ENCODE results near the gene PTPN4. TPM values are rescaled to one million over a fixed set of nuclear protein-coding genes. Genes with fewer than 3 reads are reported as not detected.

Gene PTPN4
- total RNA-seq, 2 donors from 2014 or later, result 12.2 to 21.1 TPM

DNA sequence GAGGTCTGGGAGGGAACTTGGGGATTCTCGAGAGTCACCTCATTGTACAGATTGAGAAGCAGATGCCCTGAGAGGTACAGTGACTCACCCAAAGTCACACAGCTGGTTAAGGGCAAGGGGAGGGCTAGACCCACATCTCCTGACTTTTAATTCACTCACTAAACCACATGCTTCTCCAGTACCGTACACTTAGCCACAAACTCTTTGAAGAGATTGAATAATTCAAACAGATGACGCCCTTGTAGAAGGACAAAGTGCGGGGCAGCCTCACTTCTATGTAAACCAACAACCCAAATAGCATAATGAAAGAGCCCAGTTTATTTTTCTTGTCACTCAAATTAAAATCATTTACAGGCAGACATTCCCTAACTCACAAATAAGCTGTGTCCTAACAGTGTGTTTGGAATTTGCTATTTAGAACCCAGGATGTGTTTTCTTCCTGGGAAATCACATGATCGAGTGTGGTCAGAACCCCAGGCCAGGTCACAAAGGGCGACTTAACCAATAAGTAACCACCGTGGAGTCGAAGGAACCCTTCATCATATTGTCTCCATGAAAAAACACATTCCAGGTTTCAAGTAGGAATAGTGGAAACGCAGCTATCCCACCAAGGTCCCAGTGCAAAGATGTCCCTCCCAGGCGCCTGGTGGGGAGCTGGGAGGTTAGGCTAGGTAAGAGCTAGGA lies 35.8 kb upstream of the PTPN4 start:
- ATAC-seq (no peak), DNase-seq (no peak)
- Histone ChIP-seq H3K9me3 (no peaks in the 10 kb centered on the region), H3K36me3 (replicated peaks in 1 of 2; ENCODE audit: insufficient read depth in 1 of 2, low read depth in 2 of 2) (no peaks in the 10 kb centered on the region), H3K4me1 (no peaks in the 10 kb centered on the region), H3K27me3 (no peaks in the 10 kb centered on the region), H3K4me3 (no peak overlapping the region), H3K27ac (no peak overlapping the region)
- intact Hi-C loops (cut with DNase I), result loop anchor here (10.0 kb wide), 1 partner anchor 211 kb away; no protein-coding TSS in a partner anchor
- TF ChIP-seq POLR2A (IDR thresholded peaks at IDR 0.05), result no peak
- TF ChIP-seq, protein P1, sequence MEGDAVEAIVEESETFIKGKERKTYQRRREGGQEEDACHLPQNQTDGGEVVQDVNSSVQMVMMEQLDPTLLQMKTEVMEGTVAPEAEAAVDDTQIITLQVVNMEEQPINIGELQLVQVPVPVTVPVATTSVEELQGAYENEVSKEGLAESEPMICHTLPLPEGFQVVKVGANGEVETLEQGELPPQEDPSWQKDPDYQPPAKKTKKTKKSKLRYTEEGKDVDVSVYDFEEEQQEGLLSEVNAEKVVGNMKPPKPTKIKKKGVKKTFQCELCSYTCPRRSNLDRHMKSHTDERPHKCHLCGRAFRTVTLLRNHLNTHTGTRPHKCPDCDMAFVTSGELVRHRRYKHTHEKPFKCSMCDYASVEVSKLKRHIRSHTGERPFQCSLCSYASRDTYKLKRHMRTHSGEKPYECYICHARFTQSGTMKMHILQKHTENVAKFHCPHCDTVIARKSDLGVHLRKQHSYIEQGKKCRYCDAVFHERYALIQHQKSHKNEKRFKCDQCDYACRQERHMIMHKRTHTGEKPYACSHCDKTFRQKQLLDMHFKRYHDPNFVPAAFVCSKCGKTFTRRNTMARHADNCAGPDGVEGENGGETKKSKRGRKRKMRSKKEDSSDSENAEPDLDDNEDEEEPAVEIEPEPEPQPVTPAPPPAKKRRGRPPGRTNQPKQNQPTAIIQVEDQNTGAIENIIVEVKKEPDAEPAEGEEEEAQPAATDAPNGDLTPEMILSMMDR (IDR thresholded peaks at IDR 0.05), result no peak
- 72 to 74% methylated on average over 10 of the region's 10 CpGs for WGBS, 2 donors

DNA sequence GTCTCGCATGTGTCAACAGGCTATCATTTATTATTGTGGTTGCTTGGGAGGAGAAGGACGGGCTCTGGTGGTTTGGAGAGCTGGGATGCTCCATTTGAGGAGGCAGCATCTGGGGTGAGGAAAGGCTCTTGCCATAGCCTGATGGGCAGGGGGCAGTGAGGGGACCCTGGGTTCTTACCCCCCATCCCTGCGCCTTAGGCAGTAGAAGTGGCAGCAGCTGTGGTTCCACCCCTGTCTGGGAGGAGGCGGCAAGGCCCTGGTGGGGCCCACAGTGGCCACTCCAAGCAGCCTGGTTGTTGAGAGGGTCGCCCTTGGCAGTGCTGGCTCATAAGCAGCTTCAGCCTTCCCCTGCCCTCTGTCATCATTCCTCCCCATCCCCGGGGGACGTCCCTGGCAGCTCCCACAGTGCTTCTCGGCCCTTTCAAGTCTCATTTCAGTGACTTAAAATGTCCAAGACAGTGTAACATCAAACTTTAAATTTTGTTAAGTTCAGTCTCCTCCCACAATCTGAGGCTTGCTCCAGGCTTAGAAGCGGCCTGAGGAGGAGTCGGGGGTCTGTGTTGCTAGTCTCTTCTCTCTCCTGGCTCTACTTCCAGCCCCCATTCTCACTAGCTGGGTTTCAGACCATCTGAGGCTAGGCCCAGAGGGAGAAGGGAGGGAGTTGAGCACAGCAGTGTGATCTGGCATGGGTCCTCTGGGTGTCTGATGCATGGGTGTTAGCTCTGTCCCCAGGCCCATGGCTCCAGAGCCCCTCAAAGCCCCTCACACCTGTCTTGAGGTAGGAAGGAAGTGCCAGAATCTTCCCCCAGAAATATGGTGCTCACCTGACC lies 34.9 kb upstream of the PTPN4 start:
- Histone ChIP-seq H3K27me3 (no peaks in the 10 kb centered on the region), H3K4me3 (no peak overlapping the region), H3K4me1 (no peaks in the 10 kb centered on the region), H3K36me3 (replicated peaks in 1 of 2; ENCODE audit: insufficient read depth in 1 of 2, low read depth in 2 of 2) (no peaks in the 10 kb centered on the region), H3K9me3 (no peaks in the 10 kb centered on the region), H3K27ac (no peak overlapping the region)
- 74 to 94% methylated on average over 7 to 10 of the region's 10 CpGs for WGBS, 2 donors
- TF ChIP-seq, protein P1 (IDR thresholded peaks at IDR 0.05), result no peak
- no peak for TF ChIP-seq POLR2A (IDR thresholded peaks at IDR 0.05)
- intact Hi-C loops (cut with DNase I), result loop anchor here (10.0 kb wide), 1 partner anchor 210 kb away; no protein-coding TSS in a partner anchor
- DNase-seq (no peak), ATAC-seq (no peak)

DNA sequence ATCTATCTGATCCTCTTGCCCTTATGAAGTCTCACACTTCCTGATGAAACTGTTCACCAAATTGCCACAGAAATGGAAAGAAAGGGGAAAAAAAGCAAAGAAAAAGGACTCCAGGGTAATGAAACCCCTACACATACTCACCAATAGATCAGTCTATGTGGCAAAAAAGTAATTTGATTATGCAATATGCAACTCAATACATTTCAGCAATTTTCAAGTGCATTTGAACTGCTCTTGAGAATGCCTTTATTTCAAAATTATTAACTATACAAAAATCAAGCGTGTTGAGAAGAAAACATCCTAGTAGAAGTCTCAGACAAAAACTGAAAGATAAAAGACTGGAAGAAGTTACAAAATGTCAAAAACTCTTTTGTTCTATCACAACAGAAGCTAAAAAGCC lies 32.2 kb upstream of the PTPN4 start:
- no peak overlapping the region for H3K27ac ChIP-seq
- H3K4me3 ChIP-seq, result no peak overlapping the region
- intact Hi-C loops (cut with DNase I), result loop anchor here (10.0 kb wide), 1 partner anchor 207 kb away; no protein-coding TSS in a partner anchor
- no peaks in the 10 kb centered on the region for H3K36me3 ChIP-seq (replicated peaks in 1 of 2; ENCODE audit: insufficient read depth in 1 of 2, low read depth in 2 of 2)
- ATAC-seq (no peak), DNase-seq (no peak)
- H3K4me1 ChIP-seq, result no peaks in the 10 kb centered on the region
- 83 to 88% methylated on average over 1 of the region's 1 CpG for WGBS, 2 donors
- TF ChIP-seq, protein P1 (IDR thresholded peaks at IDR 0.05), result no peak
- TF ChIP-seq POLR2A (IDR thresholded peaks at IDR 0.05), result no peak
- no peaks in the 10 kb centered on the region for H3K9me3 ChIP-seq
- no peaks in the 10 kb centered on the region for H3K27me3 ChIP-seq

DNA sequence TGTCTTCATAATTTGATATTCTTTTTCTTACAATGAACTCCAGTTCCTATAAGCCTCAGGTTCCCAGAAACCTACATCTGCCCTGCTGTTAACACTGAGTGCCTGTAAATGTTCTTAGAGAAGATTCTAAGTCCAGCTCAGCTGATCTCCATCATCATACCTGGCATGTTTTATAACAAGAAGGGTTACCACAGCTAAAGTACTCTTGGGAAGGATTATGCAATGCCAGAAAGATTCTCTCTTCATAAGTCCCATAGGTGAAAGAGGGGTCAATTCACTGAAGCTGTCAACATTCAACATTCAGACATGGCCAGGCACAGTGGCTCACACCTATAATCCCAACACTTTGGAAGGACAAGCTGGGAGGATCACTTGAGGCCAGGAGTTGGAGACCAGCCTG lies 31.3 kb upstream of the PTPN4 start:
- no peak overlapping the region for H3K27ac ChIP-seq
- H3K9me3 ChIP-seq, result no peaks in the 10 kb centered on the region
- H3K4me1 ChIP-seq, result no peaks in the 10 kb centered on the region
- DNase-seq, result no peak
- ATAC-seq, result no peak
- no peaks in the 10 kb centered on the region for H3K27me3 ChIP-seq
- TF ChIP-seq, protein P1 (IDR thresholded peaks at IDR 0.05), result no peak
- no peak for TF ChIP-seq POLR2A (IDR thresholded peaks at IDR 0.05)
- intact Hi-C loops (cut with DNase I), result loop anchor here (10.0 kb wide), 1 partner anchor 206 kb away; no protein-coding TSS in a partner anchor
- H3K4me3 ChIP-seq, result no peak overlapping the region
- H3K36me3 ChIP-seq (replicated peaks in 1 of 2; ENCODE audit: insufficient read depth in 1 of 2, low read depth in 2 of 2), result no peaks in the 10 kb centered on the region

All from body of pancreas (tissue), 4 donors.